OCI-LY7 (cell line): ENCODE data around the gene GULP1. TPM values are rescaled to one million over a fixed set of nuclear protein-coding genes. Genes with fewer than 3 reads are reported as not detected.

Experiments
- BruUV-seq: library from RNA; stranded (reverse); fragments of 400-500 nt; replicated peaks from 2 replicates; lab custom pipeline; 2021; lab: Mats Ljungman, UMichigan
- CTCF ChIA-PET: fragments of 300-600 bp; sonication (Branson Sonifier 250); formaldehyde crosslinking; loops from one replicate; lab custom pipeline; 2022; ENCODE audit warnings: antibody characterized with exemption; ENCODE audit not compliant: unreplicated experiment; lab: Charles Lee
- POLR2A ChIA-PET: fragments of 300-600 bp; sonication (Branson Sonifier 250); formaldehyde crosslinking; loops from one replicate; lab custom pipeline; 2022; ENCODE audit warnings: antibody characterized with exemption; lab: Charles Lee
- DNase-seq: peaks from one replicate; pipeline ENCODE4 v3.0.0-alpha.2; 2015; ENCODE audit warnings: low spot score
- H2AFZ ChIP-seq: fragments of 200-600 bp; sonication (generic), shearing (Covaris generic); 2 replicates; pipeline ENCODE4 v1.6.1; 2014; ENCODE audit warnings: mild to moderate bottlenecking, antibody characterized with exemption, low read length, moderate library complexity
- H3K27ac ChIP-seq: fragments of 200-600 bp; sonication (generic); 2 replicates; pipeline ENCODE4 v1.5.1; 2014; ENCODE audit warnings: mixed run types, low read depth, mild to moderate bottlenecking, moderate library complexity, low read length, inconsistent platforms; ENCODE audit not compliant: poor library complexity, severe bottlenecking
- H3K36me3 ChIP-seq: fragments of 200-600 bp; sonication (generic); 2 replicates; pipeline ENCODE4 v1.6.1; 2014; ENCODE audit warnings: mild to moderate bottlenecking, antibody characterized with exemption, low read length, moderate library complexity, mixed read lengths; ENCODE audit not compliant: insufficient read depth
- H3K4me1 ChIP-seq: fragments of 200-600 bp; sonication (generic); 2 replicates; pipeline ENCODE4 v1.5.1; 2014; ENCODE audit warnings: mild to moderate bottlenecking, low read length; ENCODE audit not compliant: insufficient read depth, poor library complexity, severe bottlenecking
- H3K4me2 ChIP-seq: fragments of 200-600 bp; sonication (generic); 2 replicates; pipeline ENCODE4 v1.6.1; 2014; ENCODE audit warnings: mild to moderate bottlenecking, low read length
- H3K4me3 ChIP-seq: fragments of 200-600 bp; sonication (generic); 2 replicates; pipeline ENCODE4 v1.5.1; 2014; ENCODE audit warnings: mild to moderate bottlenecking, low read depth, low read length; ENCODE audit not compliant: poor library complexity, severe bottlenecking
- H3K79me2 ChIP-seq: fragments of 200-600 bp; sonication (generic); 2 replicates; pipeline ENCODE4 v1.6.1; 2016; ENCODE audit warnings: low read depth, mild to moderate bottlenecking, low read length, moderate library complexity, mixed read lengths; ENCODE audit not compliant: insufficient read depth
- H3K9me2 ChIP-seq: fragments of 200-600 bp; sonication (generic); 2 replicates; pipeline ENCODE4 v1.6.1; 2016; ENCODE audit warnings: mild to moderate bottlenecking, low read length, mixed read lengths; ENCODE audit not compliant: insufficient read depth
- H3K9me3 ChIP-seq: fragments of 200-600 bp; sonication (generic); 2 replicates; pipeline ENCODE4 v1.6.1; 2014; ENCODE audit warnings: mild to moderate bottlenecking, mixed run types, low read length, mixed read lengths
- H4K20me1 ChIP-seq: fragments of 200-600 bp; sonication (generic); 2 replicates; pipeline ENCODE4 v1.6.1; 2014; ENCODE audit warnings: mild to moderate bottlenecking, antibody characterized with exemption, low read length, moderate library complexity, mixed read lengths; ENCODE audit not compliant: insufficient read depth
- CTCF ChIP-seq: fragments of 200-600 bp; sonication (generic); conservative IDR thresholded peaks from 2 replicates; pipeline ENCODE4 v1.5.1; 2014; ENCODE audit warnings: mild to moderate bottlenecking, antibody characterized with exemption, low read length, moderate library complexity, mixed read lengths
- EZH2phosphoT487 ChIP-seq: fragments of 200-600 bp; sonication (generic); IDR thresholded peaks from 2 replicates; pipeline ENCODE4 v1.6.1; 2018; ENCODE audit warnings: low read depth, borderline replicate concordance, mild to moderate bottlenecking, mixed run types, antibody characterized with exemption, low read length, moderate library complexity, mixed read lengths
- intact Hi-C: fragments of 100-400 bp; cut with micrococcal nuclease; formaldehyde crosslinking; loops from one replicate; pipeline ENCODE4 v1.10.0; 2022; ENCODE audit not compliant: unreplicated experiment
- total RNA-seq, 2 experiments: library from RNA; depleted of rRNA in 1 of 2; stranded (reverse); fragments of >200 nt in 1 of 2; shearing (Covaris generic) in 1 of 2; gene quantifications; 2 replicates each; pipeline ENCODE4 v1.2.3, GENCODE V29; 2014 to 2022

The GULP1 gene
- total RNA-seq, 2 experiments from 2014 or later = not detected

- no peak for TF ChIP-seq EZH2phosphoT487
- TF ChIP-seq CTCF = no peak
- H3K9me2 ChIP-seq = no peaks in the 10 kb centered on the region
Measured at GRCh38 chr2:188629753-188630527, 338.3 kb downstream of the GULP1 start.

DNA sequence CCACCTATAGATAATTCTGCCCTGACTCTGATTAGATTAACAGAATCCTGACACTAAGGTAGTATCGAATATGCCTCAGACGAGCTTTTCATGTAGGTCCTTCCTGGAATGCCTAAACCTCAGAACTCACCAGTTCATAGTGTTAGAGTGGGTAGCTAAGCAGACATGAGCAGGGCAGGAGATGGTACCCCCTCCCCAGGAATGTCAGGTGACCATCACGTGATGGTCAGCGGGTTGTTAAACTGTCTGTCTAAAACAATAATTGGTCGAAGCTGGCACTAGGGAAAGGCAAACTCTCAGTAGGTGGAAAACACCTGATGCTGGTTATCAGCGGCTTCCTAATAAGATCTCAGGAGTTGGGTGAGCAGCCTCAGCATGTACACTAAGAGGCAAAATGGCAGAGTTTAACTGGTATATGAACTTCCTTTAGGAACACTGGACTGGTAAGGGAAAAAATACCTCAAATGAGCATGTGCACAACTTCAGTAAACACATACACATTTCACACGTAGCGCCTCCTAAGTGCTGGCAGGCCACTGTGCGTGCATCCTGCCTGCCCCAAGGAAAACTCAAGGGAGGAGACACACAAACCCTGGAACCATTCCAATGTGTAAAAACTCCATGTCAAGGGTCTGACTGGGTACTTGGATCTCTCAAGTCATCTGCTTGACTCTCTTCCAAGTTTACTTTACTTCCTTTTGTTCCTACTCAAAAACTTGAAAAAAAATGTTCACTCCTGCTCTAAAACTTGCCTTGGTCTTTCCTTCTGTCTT, 339.5 kb downstream of the GULP1 start:
- Histone ChIP-seq H2AFZ (no peak overlapping the region), H3K27ac (no peak overlapping the region), H3K4me1 (no peaks in the 10 kb centered on the region), H3K9me3 (no peaks in the 10 kb centered on the region), H3K79me2 (no peaks in the 10 kb centered on the region), H3K4me2 (no peak overlapping the region), H3K36me3 (no peaks in the 10 kb centered on the region), H4K20me1 (no peaks in the 10 kb centered on the region), H3K4me3 (no peak overlapping the region), H3K9me2 (no peaks in the 10 kb centered on the region)
- TF ChIP-seq EZH2phosphoT487 = no peak
- TF ChIP-seq CTCF = no peak
- ChIA-PET POLR2A (no interaction called here), CTCF (no interaction called here)
- no TSS peak for BruUV-seq
- DNase-seq = no peak
- intact Hi-C loops = no loop called here

More at GRCh38 chr2:188629753-188630527, 338.3 kb downstream of the GULP1 start:
- no peak overlapping the region for H3K4me3 ChIP-seq
- H3K4me2 ChIP-seq = no peak overlapping the region
- H2AFZ ChIP-seq = no peak overlapping the region
- H3K4me1 ChIP-seq = no peaks in the 10 kb centered on the region
- no peaks in the 10 kb centered on the region for H4K20me1 ChIP-seq
- H3K36me3 ChIP-seq = no peaks in the 10 kb centered on the region
- no peak overlapping the region for H3K27ac ChIP-seq
- intact Hi-C loops = no loop called here
- ChIA-PET CTCF (no interaction called here), POLR2A (interaction anchor here (0.9 to 1.1 kb wide), 2 partner anchors 9 to 25 kb away, joined by 3 read pairs; no protein-coding TSS in a partner anchor)
- no peaks in the 10 kb centered on the region for H3K9me3 ChIP-seq
- H3K79me2 ChIP-seq = no peaks in the 10 kb centered on the region
- no peak for DNase-seq
- no TSS peak for BruUV-seq

DNA sequence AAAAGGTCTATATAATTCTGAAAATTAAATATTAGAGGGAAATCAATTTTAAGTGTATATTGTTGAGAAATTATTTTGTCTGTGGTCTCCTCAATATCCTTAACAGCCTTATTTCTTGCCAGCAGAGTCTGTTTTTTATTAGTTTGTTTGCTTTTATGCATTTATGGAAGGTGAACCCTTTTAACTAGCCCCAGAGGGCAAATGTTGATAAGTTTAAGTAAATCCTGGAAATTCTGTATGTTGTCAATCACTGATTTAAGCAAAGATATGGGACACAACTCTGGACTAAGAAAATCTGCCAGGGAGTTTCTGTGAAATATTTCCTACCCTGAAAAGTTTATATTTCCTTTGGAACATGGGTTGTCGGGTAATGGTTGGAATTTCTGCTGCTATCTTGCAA, 343.0 kb downstream of the GULP1 start:
- Histone ChIP-seq H3K4me2 (no peak overlapping the region), H3K79me2 (no peaks in the 10 kb centered on the region), H3K9me3 (no peaks in the 10 kb centered on the region), H3K9me2 (no peaks in the 10 kb centered on the region), H3K4me1 (no peaks in the 10 kb centered on the region), H3K27ac (no peak overlapping the region), H3K36me3 (no peaks in the 10 kb centered on the region), H2AFZ (no peak overlapping the region), H3K4me3 (no peak overlapping the region), H4K20me1 (no peaks in the 10 kb centered on the region)
- no peak for DNase-seq
- ChIA-PET POLR2A (interaction anchor here (0.6 to 1.4 kb wide), 4 partner anchors 9 to 1350 kb away, joined by 3 to 5 read pairs (median 4); no protein-coding TSS in a partner anchor), CTCF (no interaction called here)
- intact Hi-C loops = no loop called here
- BruUV-seq = no TSS peak
- TF ChIP-seq CTCF (no peak), EZH2phosphoT487 (no peak)
